ENCODE results near the gene RAPGEF5.

RAPGEF5 gene

DNA sequence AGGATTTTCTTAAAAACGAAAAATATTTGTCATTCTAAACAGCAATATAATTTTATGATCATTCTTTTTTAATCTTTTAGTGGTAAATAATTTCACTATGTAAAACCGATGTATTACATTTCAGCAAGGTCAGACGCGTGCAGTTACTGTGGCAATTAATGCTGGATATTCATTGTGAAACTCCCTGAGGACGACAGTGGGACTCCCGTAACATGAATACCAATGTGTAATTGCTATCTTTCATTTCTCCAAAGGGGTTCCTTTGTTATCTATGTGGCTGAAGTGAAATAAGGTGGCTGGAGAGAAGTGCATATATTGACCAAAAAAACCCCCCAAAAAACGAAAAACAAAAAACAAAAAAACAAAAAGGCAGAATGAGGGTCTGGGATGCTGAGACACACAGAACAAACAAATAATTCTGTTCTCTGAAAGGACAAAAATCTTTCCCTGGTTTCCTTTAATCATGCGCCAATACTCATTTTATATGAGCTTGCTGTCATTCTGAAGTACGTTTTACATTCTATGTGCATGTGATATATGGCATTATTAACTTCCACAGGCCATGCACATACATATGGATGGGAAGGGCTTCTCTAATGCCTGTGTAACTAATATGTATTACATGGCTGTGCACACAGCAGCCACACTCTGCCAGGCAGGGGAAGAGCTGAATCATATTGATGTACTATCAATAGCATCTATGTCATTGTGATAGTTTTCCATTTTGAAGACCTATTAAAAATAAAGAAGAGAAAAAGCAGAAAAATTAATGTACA lies 161.4 kb downstream of the RAPGEF5 start:
- no peak for DNase-seq
- no peak for TF ChIP-seq GATA1 (IDR thresholded peaks at IDR 0.05; ENCODE audit: low read depth, low read length)

DNA sequence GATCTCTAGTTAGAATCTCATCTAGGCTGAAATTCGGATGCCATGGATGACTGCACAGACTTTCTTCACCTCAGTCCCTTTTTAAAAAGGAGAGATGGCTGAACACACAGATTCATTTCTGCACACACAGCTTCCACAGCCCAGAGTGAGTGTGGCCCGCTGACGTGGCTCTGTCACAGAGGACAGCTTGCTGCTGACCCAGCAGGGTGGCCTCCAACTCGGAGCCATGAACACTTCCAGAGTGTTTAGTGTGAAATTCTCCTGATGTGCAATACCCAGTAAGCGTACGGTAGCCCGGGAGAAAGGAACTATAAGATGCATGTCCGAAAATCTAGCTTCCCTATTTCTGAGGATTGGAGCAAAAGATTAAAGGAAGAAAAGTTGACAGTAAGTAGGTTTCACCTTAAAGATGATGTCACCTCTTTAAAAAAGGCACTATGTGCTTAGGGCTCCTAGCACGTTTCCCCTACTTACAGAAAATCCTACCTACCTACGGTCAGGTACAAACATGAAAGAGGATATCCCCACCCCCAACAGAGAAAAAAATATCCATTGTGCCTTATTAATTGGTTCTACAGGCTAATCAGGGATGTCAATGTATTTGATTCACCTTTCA lies 162.2 kb downstream of the RAPGEF5 start:
- TF ChIP-seq POLR2A (IDR thresholded peaks at IDR 0.05; ENCODE audit: low read length) (no peak), GATA1 (IDR thresholded peaks at IDR 0.05; ENCODE audit: low read depth, low read length) (no peak)
- DNase-seq: no peak

DNA sequence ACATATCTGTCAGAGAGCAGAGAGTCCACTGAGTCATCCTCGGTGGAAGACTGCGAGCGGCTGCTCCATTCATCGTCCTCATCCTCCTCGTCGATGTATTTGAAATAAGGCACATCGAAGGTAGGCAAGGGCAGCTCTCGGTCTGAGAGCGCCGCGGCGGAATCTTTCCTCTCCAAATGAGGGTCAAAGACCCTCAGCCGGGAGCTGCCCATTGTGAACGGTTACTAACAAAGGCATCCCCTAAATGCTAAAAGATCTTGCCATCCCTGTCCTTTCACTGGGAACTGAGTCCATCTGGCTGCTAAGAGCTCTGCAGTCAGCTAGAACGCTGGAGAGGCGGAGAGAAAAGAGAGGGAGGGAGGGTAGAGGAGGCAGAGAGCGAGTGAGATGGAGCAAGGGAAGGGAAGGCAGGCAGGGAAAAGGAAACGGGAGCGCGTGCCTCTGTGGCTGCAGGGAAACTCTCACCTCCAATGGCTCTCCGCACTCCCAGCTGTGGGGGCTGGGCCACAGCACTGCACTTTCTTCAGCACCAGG lies 163.4 kb downstream of the RAPGEF5 start:
- no peak for DNase-seq
- TF ChIP-seq POLR2A (IDR thresholded peaks at IDR 0.05; ENCODE audit: low read length) (no peak), GATA1 (IDR thresholded peaks at IDR 0.05; ENCODE audit: low read depth, low read length) (no peak)

DNA sequence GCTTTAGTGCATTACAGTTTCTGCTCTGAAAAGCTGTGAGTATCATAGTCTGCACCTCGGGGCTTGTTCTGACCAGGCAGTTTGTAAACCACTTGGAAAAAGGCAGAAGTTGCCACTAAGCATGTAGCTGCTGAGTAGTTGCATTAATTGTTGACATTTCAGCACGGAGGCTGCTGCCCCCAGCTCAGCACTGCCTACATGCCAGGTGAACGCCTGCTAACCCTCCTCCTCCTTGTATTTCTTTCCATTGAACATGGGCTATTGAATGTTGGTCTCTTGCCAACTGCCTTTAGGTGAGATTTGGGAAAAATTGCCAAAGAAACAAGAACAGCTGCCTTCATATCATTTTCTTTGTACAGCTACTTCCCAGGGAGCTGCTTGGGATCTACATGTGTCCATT lies 164.2 kb downstream of the RAPGEF5 start:
- no peak for DNase-seq
- TF ChIP-seq GATA1 (IDR thresholded peaks at IDR 0.05; ENCODE audit: low read depth, low read length) (no peak), POLR2A (IDR thresholded peaks at IDR 0.05; ENCODE audit: low read length) (no peak)

DNA sequence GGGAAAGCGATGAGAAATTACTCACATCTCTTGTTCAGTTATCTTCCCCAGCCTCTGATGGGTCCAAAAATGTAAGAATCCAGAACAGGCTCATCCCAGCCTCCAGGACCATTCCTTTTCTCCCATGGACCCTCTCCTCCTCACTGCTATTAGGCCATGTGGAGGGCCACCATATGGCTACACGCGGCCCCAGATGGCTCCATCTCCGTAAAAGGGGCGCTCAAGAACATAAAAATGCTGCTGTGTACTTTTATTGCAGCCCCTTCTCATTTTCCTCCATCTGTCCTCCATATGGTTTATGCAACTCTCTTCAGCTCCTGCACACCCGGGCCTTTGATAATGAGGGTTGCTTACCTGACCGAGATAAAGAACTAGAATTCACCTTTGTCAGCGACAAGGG lies 166.2 kb downstream of the RAPGEF5 start:
- TF ChIP-seq GATA1 (IDR thresholded peaks at IDR 0.05; ENCODE audit: low read depth, low read length) (no peak), POLR2A (IDR thresholded peaks at IDR 0.05; ENCODE audit: low read length) (no peak)
- DNase-seq: no peak

DNA sequence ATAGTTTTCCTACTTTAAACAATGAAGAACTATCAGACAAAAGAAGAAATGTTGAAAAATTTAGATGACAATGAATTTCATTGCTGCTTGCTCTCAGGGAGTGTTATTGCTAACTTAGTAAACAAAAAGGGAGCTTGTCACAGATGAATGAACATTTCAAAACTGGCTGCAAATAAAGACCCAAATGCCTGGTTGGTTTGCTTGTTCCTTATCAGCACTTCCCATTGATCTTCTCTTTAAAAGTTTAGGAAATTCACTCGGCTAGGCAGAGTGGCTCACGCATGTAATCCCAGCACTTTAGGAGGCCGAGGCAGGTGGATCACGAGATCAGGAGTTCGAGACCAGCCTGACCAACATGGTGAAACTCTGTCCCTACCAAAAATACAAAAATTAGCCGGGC lies 167.2 kb downstream of the RAPGEF5 start:
- TF ChIP-seq GATA1 (IDR thresholded peaks at IDR 0.05; ENCODE audit: low read depth, low read length): no peak
- no peak for TF ChIP-seq POLR2A (IDR thresholded peaks at IDR 0.05; ENCODE audit: low read length)
- no peak for DNase-seq

DNA sequence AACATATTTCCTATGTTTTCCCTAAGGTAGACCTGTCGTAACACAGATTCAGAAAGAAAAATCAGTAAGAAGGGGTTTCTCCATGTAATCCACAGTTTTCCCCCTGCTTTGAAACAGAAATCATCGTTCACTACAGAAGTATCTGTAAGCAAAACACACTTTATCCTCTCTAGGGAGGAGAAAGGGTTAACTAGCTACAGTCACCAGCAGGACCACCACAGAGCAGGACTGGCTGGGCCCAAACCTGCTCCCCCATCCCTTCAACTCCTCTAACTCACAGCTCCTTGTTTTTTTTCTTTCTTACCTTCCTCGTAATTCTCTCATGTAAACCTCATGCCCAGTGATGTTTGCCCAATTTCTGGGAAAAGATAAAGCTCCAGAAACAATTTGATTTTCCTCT lies 167.7 kb downstream of the RAPGEF5 start:
- TF ChIP-seq POLR2A (IDR thresholded peaks at IDR 0.05; ENCODE audit: low read length): no peak
- no peak for TF ChIP-seq GATA1 (IDR thresholded peaks at IDR 0.05; ENCODE audit: low read depth, low read length)
- DNase-seq: no peak

DNA sequence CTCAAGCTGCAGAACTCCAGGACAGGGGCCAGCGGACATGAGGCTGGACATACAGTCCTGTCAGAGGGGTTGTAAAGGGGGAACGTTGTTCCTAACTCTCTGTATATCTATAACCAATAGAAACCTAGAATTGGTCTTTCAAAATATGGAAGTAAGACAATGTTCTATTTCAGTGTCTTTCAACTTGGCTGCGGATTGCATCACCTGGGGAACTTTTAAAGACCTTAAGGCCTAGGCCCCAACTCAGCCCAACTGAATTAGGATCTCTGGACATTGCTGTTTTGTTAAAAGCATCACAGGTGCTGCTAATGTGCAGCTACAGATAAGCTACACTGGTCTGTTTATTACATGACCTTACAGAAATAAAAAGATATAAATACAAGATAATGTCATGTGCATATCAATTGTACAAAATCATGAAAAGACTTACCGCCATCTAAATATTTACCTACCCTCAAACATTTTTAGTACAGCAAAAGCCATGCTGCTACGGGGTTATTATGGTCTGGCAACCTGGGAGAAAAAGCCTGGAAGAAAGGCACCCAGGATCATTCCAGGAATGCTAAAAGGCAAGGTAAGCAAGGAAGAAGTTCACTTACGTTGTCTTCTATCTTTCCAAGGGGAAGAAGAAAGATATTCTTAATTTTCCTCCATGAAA lies 169.1 kb downstream of the RAPGEF5 start:
- TF ChIP-seq POLR2A (IDR thresholded peaks at IDR 0.05; ENCODE audit: low read length) (no peak), GATA1 (IDR thresholded peaks at IDR 0.05; ENCODE audit: low read depth, low read length) (no peak)
- DNase-seq: no peak

DNA sequence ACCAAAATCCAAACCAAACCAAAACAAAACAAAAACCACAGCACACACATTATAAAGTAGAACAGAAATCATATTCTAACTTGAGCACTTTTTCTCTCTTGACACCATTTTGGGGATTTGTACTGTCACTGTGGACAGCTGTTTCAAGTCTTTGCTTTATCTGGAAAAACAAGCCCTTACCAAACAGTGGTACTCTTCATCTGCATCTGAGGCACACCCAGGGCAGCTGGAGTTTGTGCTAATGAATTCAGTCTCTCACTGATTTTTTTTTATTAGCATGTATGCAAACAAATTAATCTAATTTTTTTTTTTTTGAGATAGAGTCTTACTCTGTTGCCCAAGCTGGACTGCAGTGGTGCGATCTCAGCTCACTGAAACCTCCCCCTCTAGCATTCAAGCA lies 171.4 kb downstream of the RAPGEF5 start:
- DNase-seq: no peak
- no peak for TF ChIP-seq POLR2A (IDR thresholded peaks at IDR 0.05; ENCODE audit: low read length)
- TF ChIP-seq GATA1 (IDR thresholded peaks at IDR 0.05; ENCODE audit: low read depth, low read length): no peak

DNA sequence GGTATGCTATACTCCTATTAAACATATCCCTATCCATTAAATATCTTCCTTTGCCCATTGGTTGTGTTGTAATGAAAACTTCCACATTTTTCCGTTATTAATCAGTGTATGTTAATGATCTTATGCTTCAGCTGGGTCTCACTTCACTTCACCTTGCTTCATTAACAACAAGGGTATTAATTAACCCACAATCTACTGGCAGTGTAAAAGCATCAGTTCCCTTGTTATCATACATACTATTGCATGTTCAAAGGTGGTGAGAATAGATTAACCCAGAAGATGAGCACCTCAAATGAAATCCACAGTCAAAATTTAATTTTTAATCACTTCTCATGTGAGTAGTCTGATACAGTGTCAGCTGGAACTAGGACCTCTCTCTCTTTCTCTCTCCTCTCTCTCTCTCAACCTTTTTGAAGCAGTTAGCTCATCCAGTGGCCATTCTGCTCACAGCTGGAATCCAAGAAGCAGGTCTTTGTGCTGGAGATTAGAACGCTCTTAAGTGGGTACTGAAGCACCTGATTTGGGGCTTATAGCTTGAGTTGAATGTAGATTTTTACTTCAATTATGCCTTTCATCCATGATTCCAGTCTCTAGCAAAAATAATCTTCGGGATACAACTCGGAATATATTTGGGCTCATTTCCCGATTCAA lies 172.3 kb downstream of the RAPGEF5 start:
- TF ChIP-seq POLR2A (IDR thresholded peaks at IDR 0.05; ENCODE audit: low read length): no peak
- no peak for TF ChIP-seq GATA1 (IDR thresholded peaks at IDR 0.05; ENCODE audit: low read depth, low read length)
- no peak for DNase-seq

DNA sequence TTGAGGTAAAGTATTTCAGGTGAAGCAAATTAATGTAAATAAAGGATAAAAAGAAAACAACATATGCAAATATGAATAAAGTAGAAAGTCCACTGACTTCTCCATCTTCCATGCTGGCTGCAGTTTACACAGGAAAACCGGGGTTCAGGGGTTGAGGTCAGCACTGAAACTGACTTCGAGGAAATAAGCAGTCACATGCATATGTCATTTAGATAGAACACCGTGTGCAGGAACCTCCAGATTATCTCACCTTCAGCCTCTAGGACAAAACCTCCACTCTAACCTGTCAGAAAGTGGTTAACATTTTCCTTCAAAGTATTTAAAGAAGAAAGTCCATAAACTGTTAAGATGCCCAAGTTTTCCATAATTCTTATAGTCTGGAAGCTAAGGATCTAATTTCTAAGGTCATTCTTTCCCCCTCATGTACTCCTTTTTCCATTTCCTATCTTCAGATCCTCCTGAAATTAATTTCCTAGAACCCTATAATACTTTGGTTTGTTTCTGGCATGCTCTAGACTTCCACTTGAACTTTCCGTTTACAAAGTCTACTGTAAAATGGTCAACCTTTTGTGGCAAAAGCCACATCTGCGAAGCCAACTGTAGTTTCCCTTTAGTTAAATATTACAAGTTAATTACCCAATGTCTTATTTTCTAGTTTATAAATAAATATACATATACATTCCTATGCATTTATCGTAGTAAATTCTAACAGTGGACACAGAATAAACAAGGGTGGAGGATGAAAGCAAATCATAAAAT lies 173.3 kb downstream of the RAPGEF5 start:
- TF ChIP-seq GATA1 (IDR thresholded peaks at IDR 0.05; ENCODE audit: low read depth, low read length) (no peak), POLR2A (IDR thresholded peaks at IDR 0.05; ENCODE audit: low read length) (no peak)
- no peak for DNase-seq

DNA sequence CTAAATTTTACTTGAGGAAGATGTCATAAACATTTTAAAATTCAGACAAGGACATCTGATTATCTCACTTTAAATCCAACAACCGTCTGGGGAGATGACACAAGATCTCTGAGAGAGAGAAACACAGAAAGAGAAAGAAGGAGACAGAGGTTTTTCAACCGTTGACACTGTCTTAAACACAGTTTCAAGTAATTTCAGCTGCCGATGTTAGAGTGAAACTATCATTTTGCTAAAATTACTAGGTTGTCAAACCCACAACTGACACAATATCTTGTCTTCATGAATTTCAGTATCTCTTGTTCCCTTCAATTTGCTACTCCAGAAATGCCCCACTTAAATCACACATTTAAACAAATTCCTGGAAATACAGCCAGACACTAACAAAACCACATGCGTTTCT lies 174.8 kb downstream of the RAPGEF5 start:
- no peak for DNase-seq
- no peak for TF ChIP-seq POLR2A (IDR thresholded peaks at IDR 0.05; ENCODE audit: low read length)
- TF ChIP-seq GATA1 (IDR thresholded peaks at IDR 0.05; ENCODE audit: low read depth, low read length): no peak

DNA sequence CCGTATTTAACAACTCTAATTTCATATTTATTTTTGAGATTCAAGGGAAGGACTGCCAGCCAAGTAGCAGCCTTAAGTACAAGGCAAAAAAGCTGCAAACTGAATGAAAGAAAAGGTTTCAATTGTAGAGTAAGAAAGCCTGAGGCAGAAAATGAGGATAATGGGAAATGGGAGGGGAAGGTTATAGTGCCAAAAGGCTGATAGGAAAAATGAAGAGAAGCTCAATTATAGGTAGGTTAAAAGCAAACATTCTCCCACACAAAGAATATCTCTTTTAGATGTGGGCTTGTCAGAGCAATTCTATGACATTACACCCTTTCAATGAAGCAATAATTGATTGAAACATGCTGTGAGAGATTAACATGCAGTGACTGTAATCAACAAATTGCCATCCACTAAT lies 175.3 kb downstream of the RAPGEF5 start:
- TF ChIP-seq POLR2A (IDR thresholded peaks at IDR 0.05; ENCODE audit: low read length) (no peak), GATA1 (IDR thresholded peaks at IDR 0.05; ENCODE audit: low read depth, low read length) (no peak)
- no peak for DNase-seq

Measured in erythroblast (primary cell).